PC-9 (cell line): Measurements from ENCODE around the gene TAOK2. TPM values are rescaled to one million over a fixed set of nuclear protein-coding genes. Genes with fewer than 3 reads are reported as not detected.

Experiments used
- BruUV-seq: library from RNA; stranded (reverse); fragments of 400-500 nt; replicated peaks from 2 replicates; lab custom pipeline; 2021; lab: Mats Ljungman, UMichigan
- CTCF ChIA-PET: fragments of 300-600 bp; sonication (Branson Sonifier 250); formaldehyde crosslinking; loops from one replicate; lab custom pipeline; 2022; ENCODE audit warnings: antibody characterized with exemption; lab: Charles Lee
- POLR2A ChIA-PET: fragments of 300-600 bp; sonication (Branson Sonifier 250); formaldehyde crosslinking; loops from one replicate; lab custom pipeline; 2022; ENCODE audit warnings: antibody characterized with exemption; ENCODE audit not compliant: unreplicated experiment; lab: Charles Lee
- DNase-seq, 2 experiments: peaks; one replicate each; pipeline versions ENCODE4 v3.0.0 to v3.0.0-alpha.2; 2015 to 2022; ENCODE audit warnings: mixed read lengths in 1 of 2
- H2AFZ ChIP-seq: fragments of 200-600 bp; sonication (generic); 2 replicates; pipeline ENCODE4 v1.8.1; 2017; ENCODE audit warnings: antibody characterized with exemption
- H3F3A ChIP-seq: fragments of 200-600 bp; sonication (generic); 2 replicates; pipeline ENCODE4 v1.8.1; 2017; ENCODE audit warnings: antibody characterized with exemption, mild to moderate bottlenecking, low read depth; ENCODE audit not compliant: insufficient read depth
- H3K27ac ChIP-seq: fragments of 200-600 bp; sonication (generic); 2 replicates; pipeline ENCODE4 v1.6.1; 2016; ENCODE audit warnings: mixed run types
- H3K27me3 ChIP-seq: fragments of 200-600 bp; sonication (generic); 2 replicates; pipeline ENCODE4 v1.6.1; 2016; ENCODE audit warnings: low read depth, mixed run types; ENCODE audit not compliant: insufficient read depth
- H3K36me3 ChIP-seq: fragments of 200-600 bp; sonication (generic); 2 replicates; pipeline ENCODE4 v1.6.1; 2016; ENCODE audit warnings: low read depth, mixed run types
- H3K4me1 ChIP-seq: fragments of 200-600 bp; sonication (generic); replicated peaks from 2 replicates; pipeline ENCODE4 v1.6.1; 2016; ENCODE audit warnings: mixed run types; ENCODE audit not compliant: insufficient read depth
- H3K4me2 ChIP-seq: fragments of 200-600 bp; sonication (generic); 2 replicates; pipeline ENCODE4 v1.6.1; 2017; ENCODE audit warnings: mixed run types
- H3K4me3 ChIP-seq: fragments of 200-600 bp; sonication (generic); 2 replicates; pipeline ENCODE4 v1.6.1; 2016; ENCODE audit warnings: mixed run types
- H3K79me2 ChIP-seq: fragments of 200-600 bp; sonication (generic); 2 replicates; pipeline ENCODE4 v1.6.1; 2017; ENCODE audit warnings: low read depth, mixed run types
- H3K9me2 ChIP-seq: fragments of 200-600 bp; sonication (generic); 2 replicates; pipeline ENCODE4 v1.8.1; 2017; ENCODE audit warnings: mild to moderate bottlenecking; ENCODE audit not compliant: insufficient read depth
- H3K9me3 ChIP-seq: fragments of 200-600 bp; sonication (generic); 2 replicates; pipeline ENCODE4 v1.8.1; 2016; ENCODE audit warnings: low read depth; ENCODE audit not compliant: insufficient read depth
- H4K20me1 ChIP-seq: fragments of 200-600 bp; sonication (generic); 2 replicates; pipeline ENCODE4 v1.8.1; 2017; ENCODE audit not compliant: insufficient read depth
- CTCF ChIP-seq: fragments of 200-600 bp; sonication (generic); conservative IDR thresholded peaks from 2 replicates; pipeline ENCODE4 v1.6.1; 2017; ENCODE audit warnings: mixed run types, antibody characterized with exemption, mild to moderate bottlenecking, moderate library complexity
- EZH2 ChIP-seq: fragments of 200-600 bp; sonication (generic); IDR thresholded peaks from 2 replicates; pipeline ENCODE4 v1.8.0; 2017; ENCODE audit warnings: antibody characterized with exemption, low read depth
- intact Hi-C: fragments of 100-400 bp; cut with micrococcal nuclease; formaldehyde crosslinking; loops from one replicate; pipeline ENCODE4 v1.10.0; 2022; ENCODE audit not compliant: unreplicated experiment
- total RNA-seq: library from RNA; stranded (reverse); gene quantifications from 2 replicates; pipeline ENCODE4 v1.2.3, GENCODE V29; 2021

The TAOK2 gene
- total RNA-seq, 1 experiment from 2014 or later: 82.9 TPM

- ChIA-PET POLR2A (no interaction called here), CTCF (interaction anchor here (0.5 kb wide), 1 partner anchor 1161 kb away, joined by 5 read pairs; no protein-coding TSS in a partner anchor)
- Histone ChIP-seq H3F3A (peaks cover 6% of the 10 kb centered on the region; the same call in 1 of the 2 replicates), H3K36me3 (no peaks in the 10 kb centered on the region), H3K79me2 (peaks cover 11% of the 10 kb centered on the region), H3K9me2 (no peaks in the 10 kb centered on the region), H3K27ac (no peak overlapping the region), H3K4me1 (peaks cover 7% of the 10 kb centered on the region), H3K27me3 (no peaks in the 10 kb centered on the region), H3K9me3 (no peaks in the 10 kb centered on the region), H2AFZ (no peak overlapping the region), H3K4me2 (no peak overlapping the region), H4K20me1 (peaks cover 3% of the 10 kb centered on the region; the same call in 1 of the 2 replicates), H3K4me3 (no peak overlapping the region)
- intact Hi-C loops: no loop called here
- BruUV-seq: no TSS peak
- TF ChIP-seq CTCF: no peak
- TF ChIP-seq EZH2: no peak
- DNase-seq: no peak
Observed at GRCh38 chr16:30000735-30001631, 27.3 kb downstream of the TAOK2 start.

DNA sequence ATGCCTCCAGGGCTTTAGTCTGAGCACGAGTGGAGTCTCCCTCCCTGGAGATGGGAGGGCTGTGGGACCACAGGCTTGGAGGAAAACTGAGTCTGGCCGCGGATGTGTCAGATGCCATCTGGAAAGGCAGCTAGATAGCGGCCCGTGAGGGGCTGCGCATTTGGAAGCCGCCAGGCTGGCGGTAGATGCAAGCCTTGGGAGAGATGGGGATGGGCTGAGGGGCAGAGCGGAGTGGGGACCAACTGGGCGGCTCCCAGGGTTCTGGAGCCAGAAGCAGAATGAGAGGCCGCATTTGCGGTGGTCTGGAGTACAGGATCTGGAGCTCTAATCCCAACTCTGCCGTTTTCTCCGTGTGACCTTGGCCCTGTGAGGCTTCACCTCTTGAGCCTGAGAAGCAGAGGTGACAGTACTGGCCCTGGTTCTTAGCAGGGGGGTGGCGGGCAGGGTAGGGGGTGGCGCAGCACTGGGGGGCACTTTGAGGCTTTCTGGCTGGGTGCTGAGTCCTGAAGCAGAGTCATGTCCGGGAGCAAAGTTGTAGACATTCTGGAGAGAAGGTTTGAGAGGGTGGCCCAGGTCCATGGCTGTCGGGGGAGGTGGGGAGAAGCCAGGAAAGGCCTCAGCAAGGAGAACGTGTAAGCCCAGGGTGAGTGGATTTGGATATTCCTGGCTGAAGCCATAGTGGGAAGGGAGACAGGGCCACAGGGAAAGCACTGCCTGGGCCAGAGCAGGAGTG is 29.1 kb downstream of the TAOK2 start:
- H3K9me2 ChIP-seq: no peaks in the 10 kb centered on the region
- ChIA-PET POLR2A (no interaction called here), CTCF (interaction anchor here (0.5 kb wide), 1 partner anchor 1024 kb away, joined by 3 read pairs; no protein-coding TSS in a partner anchor)
- peaks cover 6% of the 10 kb centered on the region for H3F3A ChIP-seq
- no peak for DNase-seq
- H2AFZ ChIP-seq: no peak overlapping the region
- no peaks in the 10 kb centered on the region for H3K79me2 ChIP-seq
- no peaks in the 10 kb centered on the region for H3K36me3 ChIP-seq
- no peak overlapping the region for H3K27ac ChIP-seq
- H3K4me1 ChIP-seq: no peaks in the 10 kb centered on the region
- H4K20me1 ChIP-seq: peaks cover 3% of the 10 kb centered on the region; the same call in 1 of the 2 replicates
- H3K27me3 ChIP-seq: no peaks in the 10 kb centered on the region
- intact Hi-C loops: no loop called here
- H3K9me3 ChIP-seq: no peaks in the 10 kb centered on the region
- TF ChIP-seq CTCF (no peak), EZH2 (no peak)
- H3K4me2 ChIP-seq: no peak overlapping the region
- BruUV-seq: no TSS peak
- H3K4me3 ChIP-seq: no peak overlapping the region

DNA sequence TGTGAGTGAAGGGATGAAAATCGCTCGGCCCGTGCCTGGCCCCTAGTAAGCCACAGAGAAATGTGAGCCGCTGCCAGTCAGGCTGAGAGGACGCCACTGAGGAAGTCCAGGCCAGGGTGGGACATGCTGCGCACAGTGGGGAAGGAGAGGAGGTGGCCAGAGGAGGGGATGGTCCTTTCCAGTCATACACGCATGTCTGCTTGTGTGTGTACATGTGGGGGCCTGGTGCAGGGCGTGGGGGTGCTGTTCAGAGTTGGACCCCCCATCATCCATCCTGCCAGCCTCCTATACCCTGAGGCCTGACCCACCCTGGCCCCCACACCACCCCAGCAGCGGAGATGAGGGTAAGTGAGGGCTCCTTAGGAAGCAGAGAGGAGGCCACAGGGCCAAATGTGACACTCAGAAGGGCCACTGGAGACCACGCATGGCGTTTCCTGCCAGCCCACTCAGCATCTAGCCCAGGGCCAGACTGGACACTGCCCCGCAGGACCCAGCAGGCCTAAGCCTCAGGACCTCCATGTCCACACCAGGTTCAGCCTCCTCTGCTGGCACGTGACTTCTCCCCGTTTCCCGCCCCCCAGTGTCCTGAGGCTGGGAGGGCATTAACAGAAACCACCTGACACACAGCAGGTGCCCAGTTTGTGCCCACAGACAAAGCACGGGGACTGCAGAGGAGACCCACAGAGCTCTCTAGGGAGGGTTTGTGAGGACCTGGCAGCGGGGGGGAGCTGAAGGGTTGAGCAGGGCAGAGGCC is 30.2 kb downstream of the TAOK2 start:
- Histone ChIP-seq H3K4me2 (no peak overlapping the region), H2AFZ (no peak overlapping the region), H3F3A (peaks cover 7% of the 10 kb centered on the region), H3K36me3 (no peaks in the 10 kb centered on the region), H3K9me2 (no peaks in the 10 kb centered on the region), H3K4me1 (no peaks in the 10 kb centered on the region), H3K79me2 (no peaks in the 10 kb centered on the region), H4K20me1 (peaks cover 3% of the 10 kb centered on the region; the same call in 1 of the 2 replicates), H3K27me3 (no peaks in the 10 kb centered on the region), H3K27ac (no peak overlapping the region), H3K4me3 (no peak overlapping the region), H3K9me3 (no peaks in the 10 kb centered on the region)
- TF ChIP-seq EZH2 (no peak), CTCF (no peak)
- intact Hi-C loops: no loop called here
- BruUV-seq: no TSS peak
- ChIA-PET POLR2A (interaction anchor here (0.6 kb wide), 1 partner anchor 1425 kb away, joined by 3 read pairs; the partner anchor contains the start of gene COX6A2), CTCF (no interaction called here)
- no peak for DNase-seq
